DND-41 (cell line): ENCODE results near the gene TBC1D20.

Experiments
- ATAC-seq: fragments of 200-7000 bp; cut with Tn5 transposase; 3 replicates; pipeline ENCODE4 v1.9.1; 2021; ENCODE audit warnings: low read depth; ENCODE audit not compliant: insufficient read depth
- DNase-seq: peaks from one replicate; pipeline ENCODE4 v3.0.0-alpha.2; 2020
- H2AFZ ChIP-seq: 2 replicates; pipeline ENCODE4 v1.6.0; 2012; ENCODE audit warnings: low read depth, low read length
- H3K27ac ChIP-seq: 2 replicates; pipeline ENCODE4 v1.5.1; 2012; ENCODE audit warnings: low read length, inconsistent platforms
- H3K27me3 ChIP-seq: fragments of 200-600 bp; sonication (generic); 2 replicates; pipeline ENCODE4 v1.6.0; 2012; ENCODE audit warnings: low read length, mild to moderate bottlenecking, inconsistent platforms; ENCODE audit not compliant: insufficient read depth, poor library complexity
- H3K36me3 ChIP-seq: 2 replicates; pipeline ENCODE4 v1.5.1; 2012; ENCODE audit warnings: low read length, inconsistent platforms; ENCODE audit not compliant: insufficient read depth
- H3K4me1 ChIP-seq: 2 replicates; pipeline ENCODE4 v1.5.1; 2012; ENCODE audit warnings: mild to moderate bottlenecking, low read length; ENCODE audit not compliant: insufficient read depth
- H3K4me2 ChIP-seq: 2 replicates; pipeline ENCODE4 v1.6.0; 2012; ENCODE audit warnings: mild to moderate bottlenecking, moderate library complexity, low read length, inconsistent platforms; ENCODE audit not compliant: insufficient read depth
- H3K4me3 ChIP-seq, 2 experiments: fragments of 200-600 bp in 1 of 2; shearing (Covaris generic) in 1 of 2; 2 replicates each; pipeline ENCODE4 v1.5.1; 2012 to 2016; ENCODE audit warnings: inconsistent platforms in 2 of 2, low read length in 2 of 2, mild to moderate bottlenecking in 2 of 2, low read depth in 1 of 2, moderate library complexity in 1 of 2
- H3K79me2 ChIP-seq: 2 replicates; pipeline ENCODE4 v1.6.0; 2012; ENCODE audit warnings: low read length, inconsistent platforms; ENCODE audit not compliant: insufficient read depth
- H3K9ac ChIP-seq: 2 replicates; pipeline ENCODE4 v1.6.0; 2012; ENCODE audit warnings: low read depth, mild to moderate bottlenecking, inconsistent platforms, low read length, moderate library complexity
- H3K9me3 ChIP-seq: 2 replicates; pipeline ENCODE4 v1.5.1; 2012; ENCODE audit warnings: low read length, moderate library complexity, mild to moderate bottlenecking, inconsistent platforms; ENCODE audit not compliant: insufficient read depth, severe bottlenecking
- H4K20me1 ChIP-seq: 2 replicates; pipeline ENCODE4 v1.6.0; 2012; ENCODE audit warnings: low read length; ENCODE audit not compliant: insufficient read depth
- EZH2 ChIP-seq: IDR thresholded peaks from 3 replicates; pipeline ENCODE4 v1.6.1; 2012; ENCODE audit warnings: borderline replicate concordance, low read depth, mild to moderate bottlenecking, moderate library complexity, low read length, inconsistent platforms; ENCODE audit not compliant: severe bottlenecking
- TF ChIP-seq, protein P1 (sequence below): IDR thresholded peaks from 2 replicates; pipeline ENCODE4 v1.5.1; 2012; ENCODE audit warnings: borderline replicate concordance, low read length, moderate library complexity, mild to moderate bottlenecking; ENCODE audit not compliant: poor library complexity, severe bottlenecking; ENCODE audit errors: extremely low read depth

The TBC1D20 gene

GRCh38 chr20:416950-417800, 45.2 kb downstream of the TBC1D20 start:
- DNase-seq (no peak), ATAC-seq (no peak)
- no peak for TF ChIP-seq EZH2
- TF ChIP-seq, protein P1, sequence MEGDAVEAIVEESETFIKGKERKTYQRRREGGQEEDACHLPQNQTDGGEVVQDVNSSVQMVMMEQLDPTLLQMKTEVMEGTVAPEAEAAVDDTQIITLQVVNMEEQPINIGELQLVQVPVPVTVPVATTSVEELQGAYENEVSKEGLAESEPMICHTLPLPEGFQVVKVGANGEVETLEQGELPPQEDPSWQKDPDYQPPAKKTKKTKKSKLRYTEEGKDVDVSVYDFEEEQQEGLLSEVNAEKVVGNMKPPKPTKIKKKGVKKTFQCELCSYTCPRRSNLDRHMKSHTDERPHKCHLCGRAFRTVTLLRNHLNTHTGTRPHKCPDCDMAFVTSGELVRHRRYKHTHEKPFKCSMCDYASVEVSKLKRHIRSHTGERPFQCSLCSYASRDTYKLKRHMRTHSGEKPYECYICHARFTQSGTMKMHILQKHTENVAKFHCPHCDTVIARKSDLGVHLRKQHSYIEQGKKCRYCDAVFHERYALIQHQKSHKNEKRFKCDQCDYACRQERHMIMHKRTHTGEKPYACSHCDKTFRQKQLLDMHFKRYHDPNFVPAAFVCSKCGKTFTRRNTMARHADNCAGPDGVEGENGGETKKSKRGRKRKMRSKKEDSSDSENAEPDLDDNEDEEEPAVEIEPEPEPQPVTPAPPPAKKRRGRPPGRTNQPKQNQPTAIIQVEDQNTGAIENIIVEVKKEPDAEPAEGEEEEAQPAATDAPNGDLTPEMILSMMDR = no peak
- H3K27me3 ChIP-seq = no peaks in the 10 kb centered on the region
- peaks cover 20% of the 10 kb centered on the region for H4K20me1 ChIP-seq
- H3K4me3 ChIP-seq = no peak overlapping the region
- H3K4me2 ChIP-seq = no peak overlapping the region
- H3K79me2 ChIP-seq = peaks cover 33% of the 10 kb centered on the region
- no peaks in the 10 kb centered on the region for H3K9me3 ChIP-seq
- H3K27ac ChIP-seq = no peak overlapping the region
- H2AFZ ChIP-seq = no peak overlapping the region
- peaks cover 74% of the 10 kb centered on the region for H3K36me3 ChIP-seq
- H3K4me1 ChIP-seq = no peaks in the 10 kb centered on the region
- no peak overlapping the region for H3K9ac ChIP-seq

DNA sequence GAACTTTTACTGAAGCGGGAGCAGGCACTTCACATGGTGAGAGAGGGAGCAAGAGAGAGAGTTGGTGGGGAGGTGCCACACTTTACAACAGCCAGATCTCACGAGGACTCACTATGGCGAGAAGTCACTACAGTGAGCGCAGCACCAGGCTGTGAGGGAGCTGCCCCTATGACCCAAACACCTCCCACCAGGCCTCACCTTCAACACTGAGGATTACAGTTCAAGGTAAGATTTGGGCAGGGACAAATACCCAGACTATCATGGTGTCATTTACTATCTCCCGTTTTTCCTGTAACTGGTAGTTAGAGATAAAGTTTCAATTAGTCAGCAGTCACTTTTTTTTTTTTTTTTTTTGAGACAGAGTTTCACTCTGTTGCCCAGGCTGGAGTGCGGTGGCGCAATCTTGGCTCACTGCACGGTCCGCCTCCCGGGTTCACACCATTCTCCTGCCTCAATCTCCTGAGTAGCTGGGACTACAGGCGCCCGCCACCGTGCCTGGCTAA, 46.5 kb downstream of the TBC1D20 start:
- DNase-seq = no peak
- TF ChIP-seq EZH2 = no peak
- TF ChIP-seq, protein P1 = no peak
- no peak for ATAC-seq
- Histone ChIP-seq H3K27ac (no peak overlapping the region), H2AFZ (no peak overlapping the region), H4K20me1 (peaks cover 15% of the 10 kb centered on the region), H3K79me2 (peaks cover 45% of the 10 kb centered on the region), H3K27me3 (no peaks in the 10 kb centered on the region), H3K4me3 (no peak overlapping the region), H3K4me1 (peaks cover 3% of the 10 kb centered on the region; the same call in 1 of the 2 replicates), H3K9ac (no peak overlapping the region), H3K9me3 (no peaks in the 10 kb centered on the region), H3K36me3 (peaks cover 72% of the 10 kb centered on the region), H3K4me2 (no peak overlapping the region)

GRCh38 chr20:414161-414560, 48.2 kb downstream of the TBC1D20 start:
- Histone ChIP-seq H3K36me3 (peaks cover 72% of the 10 kb centered on the region), H3K4me1 (peaks cover 20% of the 10 kb centered on the region)

More at GRCh38 chr20:414161-414560, 48.2 kb downstream of the TBC1D20 start:
- H4K20me1 ChIP-seq = peaks cover 19% of the 10 kb centered on the region
- H2AFZ ChIP-seq = no peak overlapping the region
- no peak overlapping the region for H3K4me2 ChIP-seq
- H3K9ac ChIP-seq = no peak overlapping the region
- TF ChIP-seq, protein P1 = no peak
- no peak for TF ChIP-seq EZH2
- H3K27me3 ChIP-seq = no peaks in the 10 kb centered on the region
- no peak for ATAC-seq
- H3K4me3 ChIP-seq = no peak overlapping the region
- peaks cover 62% of the 10 kb centered on the region for H3K79me2 ChIP-seq
- H3K9me3 ChIP-seq = no peaks in the 10 kb centered on the region
- no peak overlapping the region for H3K27ac ChIP-seq
- DNase-seq = no peak
